OCI-LY7 (cell line): Measurements from ENCODE around the gene DISC1.
A peak's percentile ranks its signal among the peaks of the same experiment; 100 is the strongest.

Experiments used
- CTCF ChIP-seq: fragments of 200-600 bp; sonication (generic); conservative IDR thresholded peaks from 2 replicates; pipeline ENCODE4 v1.5.1; 2014; ENCODE audit warnings: mild to moderate bottlenecking, antibody characterized with exemption, low read length, moderate library complexity, mixed read lengths
- EZH2phosphoT487 ChIP-seq: fragments of 200-600 bp; sonication (generic); IDR thresholded peaks from 2 replicates; pipeline ENCODE4 v1.6.1; 2018; ENCODE audit warnings: low read depth, borderline replicate concordance, mild to moderate bottlenecking, mixed run types, antibody characterized with exemption, low read length, moderate library complexity, mixed read lengths

- TF ChIP-seq CTCF: peak; percentile 18; the same call in 1 of the 2 replicates
- TF ChIP-seq EZH2phosphoT487: no peak
These were observed 22.3 kb upstream of the DISC1 start for GRCh38 chr1:231604276-231604621.
